ENCODE measurements around the gene UBAP2.

The UBAP2 gene

GRCh38 chr9:33906769-33907168 lies 141.9 kb downstream of the UBAP2 start:
- Histone ChIP-seq H3F3A (ENCODE audit: insufficient read depth, low read length) (no peaks in the 10 kb centered on the region; the same call in 1 of the 2 replicates), H3K9me2 (ENCODE audit: low read depth, low read length) (no peaks in the 10 kb centered on the region), H3K36me3 (ENCODE audit: insufficient read depth, low read length) (peaks cover 68% of the 10 kb centered on the region), H2AFZ (ENCODE audit: low read length) (no peak overlapping the region), H3K9ac (ENCODE audit: low read length) (no peak overlapping the region), H3K4me1 (ENCODE audit: insufficient read depth, low read length, severe bottlenecking) (no peaks in the 10 kb centered on the region), H3K4me2 (ENCODE audit: low read length) (no peak overlapping the region), H3K4me3 (ENCODE audit: low read depth, low read length, poor library complexity, severe bottlenecking) (no peak overlapping the region), H3K27me3 (ENCODE audit: insufficient read depth, low read length) (no peaks in the 10 kb centered on the region), H3K79me2 (ENCODE audit: insufficient read depth, low read length) (no peaks in the 10 kb centered on the region; the same call in 1 of the 2 replicates), H3K27ac (ENCODE audit: low read depth, low read length, poor library complexity, severe bottlenecking) (no peak overlapping the region), H4K20me1 (ENCODE audit: insufficient read depth, low read length) (no peaks in the 10 kb centered on the region), H3K9me3 (ENCODE audit: low read length) (no peaks in the 10 kb centered on the region)
- TF ChIP-seq CTCF (IDR thresholded peaks at IDR 0.05; ENCODE audit: low read length) (no peak), EZH2 (IDR thresholded peaks at IDR 0.05; ENCODE audit: borderline replicate concordance, low read length) (no peak)

DNA sequence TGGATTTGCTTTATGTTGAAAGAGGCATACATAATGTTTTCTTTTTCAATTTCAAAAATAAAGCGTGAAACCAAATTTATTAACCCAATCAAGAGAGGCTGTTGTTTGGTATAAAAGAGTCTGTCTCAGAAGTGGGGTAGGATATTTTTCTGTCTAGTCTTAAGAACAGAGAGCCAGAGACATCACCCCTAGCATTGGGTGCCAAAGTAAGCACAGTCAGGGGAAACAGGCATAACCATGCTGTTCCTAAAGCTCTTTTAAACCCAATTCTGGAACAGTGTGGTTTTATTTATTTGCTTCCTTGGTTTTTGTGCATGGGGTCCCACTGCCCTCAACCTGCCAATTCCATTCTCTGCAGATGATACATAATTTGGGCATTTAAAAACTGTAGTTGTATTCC lies 143.6 kb downstream of the UBAP2 start:
- H4K20me1 ChIP-seq (ENCODE audit: insufficient read depth, low read length): no peaks in the 10 kb centered on the region
- TF ChIP-seq EZH2 (IDR thresholded peaks at IDR 0.05; ENCODE audit: borderline replicate concordance, low read length) (no peak), CTCF (IDR thresholded peaks at IDR 0.05; ENCODE audit: low read length) (no peak)
- no peak overlapping the region for H3K4me3 ChIP-seq (ENCODE audit: low read depth, low read length, poor library complexity, severe bottlenecking)
- no peak overlapping the region for H2AFZ ChIP-seq (ENCODE audit: low read length)
- no peak overlapping the region for H3K4me2 ChIP-seq (ENCODE audit: low read length)
- H3F3A ChIP-seq (ENCODE audit: insufficient read depth, low read length): no peaks in the 10 kb centered on the region; the same call in 1 of the 2 replicates
- no peaks in the 10 kb centered on the region for H3K27me3 ChIP-seq (ENCODE audit: insufficient read depth, low read length)
- no peak overlapping the region for H3K27ac ChIP-seq (ENCODE audit: low read depth, low read length, poor library complexity, severe bottlenecking)
- no peak overlapping the region for H3K9ac ChIP-seq (ENCODE audit: low read length)
- H3K79me2 ChIP-seq (ENCODE audit: insufficient read depth, low read length): no peaks in the 10 kb centered on the region; the same call in none of the 2 replicates
- H3K9me2 ChIP-seq (ENCODE audit: low read depth, low read length): no peaks in the 10 kb centered on the region
- H3K9me3 ChIP-seq (ENCODE audit: low read length): no peaks in the 10 kb centered on the region
- no peaks in the 10 kb centered on the region for H3K4me1 ChIP-seq (ENCODE audit: insufficient read depth, low read length, severe bottlenecking)
- peaks cover 82% of the 10 kb centered on the region for H3K36me3 ChIP-seq (ENCODE audit: insufficient read depth, low read length)

DNA sequence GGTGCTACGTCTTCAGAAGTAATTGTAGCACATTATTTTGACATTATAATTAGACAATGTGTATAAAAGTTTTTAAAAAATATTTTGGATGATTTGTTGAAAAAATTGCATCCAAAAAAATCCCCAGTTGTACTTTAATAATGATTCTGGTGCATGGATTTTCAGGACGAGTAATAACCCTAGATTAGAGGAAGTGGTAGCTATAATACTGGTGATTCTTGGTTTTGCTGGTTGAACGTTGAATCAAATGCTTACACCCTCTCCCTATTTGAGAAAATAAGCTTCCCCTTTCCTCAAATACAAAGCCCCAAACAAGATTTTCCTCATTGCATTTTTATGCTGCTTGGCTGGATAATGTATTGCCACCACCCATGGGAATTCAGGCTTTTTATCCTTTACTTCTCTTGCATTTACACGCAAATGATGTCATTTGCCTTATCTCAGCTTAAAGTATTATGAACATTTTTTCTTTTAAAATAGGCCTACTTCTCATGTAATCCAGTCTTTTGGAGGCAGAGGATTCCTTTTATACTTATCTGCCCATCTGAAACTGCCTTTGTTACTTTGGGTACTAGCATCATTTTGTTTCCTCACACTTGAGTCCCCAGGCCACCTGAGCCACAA lies 145.4 kb downstream of the UBAP2 start:
- H3K9ac ChIP-seq (ENCODE audit: low read length): no peak overlapping the region
- H3K27ac ChIP-seq (ENCODE audit: low read depth, low read length, poor library complexity, severe bottlenecking): no peak overlapping the region
- no peaks in the 10 kb centered on the region for H3K27me3 ChIP-seq (ENCODE audit: insufficient read depth, low read length)
- H4K20me1 ChIP-seq (ENCODE audit: insufficient read depth, low read length): no peaks in the 10 kb centered on the region
- no peaks in the 10 kb centered on the region for H3K9me3 ChIP-seq (ENCODE audit: low read length)
- H3K9me2 ChIP-seq (ENCODE audit: low read depth, low read length): no peaks in the 10 kb centered on the region
- no peak overlapping the region for H3K4me2 ChIP-seq (ENCODE audit: low read length)
- TF ChIP-seq CTCF (IDR thresholded peaks at IDR 0.05; ENCODE audit: low read length) (no peak), EZH2 (IDR thresholded peaks at IDR 0.05; ENCODE audit: borderline replicate concordance, low read length) (no peak)
- H3K36me3 ChIP-seq (ENCODE audit: insufficient read depth, low read length): peaks cover 86% of the 10 kb centered on the region
- no peak overlapping the region for H3K4me3 ChIP-seq (ENCODE audit: low read depth, low read length, poor library complexity, severe bottlenecking)
- H3K4me1 ChIP-seq (ENCODE audit: insufficient read depth, low read length, severe bottlenecking): no peaks in the 10 kb centered on the region
- no peaks in the 10 kb centered on the region; the same call in 1 of the 2 replicates for H3F3A ChIP-seq (ENCODE audit: insufficient read depth, low read length)
- peaks cover 3% of the 10 kb centered on the region for H3K79me2 ChIP-seq (ENCODE audit: insufficient read depth, low read length)
- H2AFZ ChIP-seq (ENCODE audit: low read length): no peak overlapping the region

All from OCI-LY1 (cell line).